IMR-90 (cell line): ENCODE results near the gene SLC38A6. TPM values are rescaled to one million over a fixed set of nuclear protein-coding genes. Genes with fewer than 3 reads are reported as not detected.

Source experiments
- ATAC-seq: fragments of 200-7000 bp; cut with Tn5 transposase; 2 replicates; pipeline ENCODE4 v1.9.1; 2020; ENCODE audit warnings: low read depth, mild to moderate bottlenecking, moderate library complexity
- BruUV-seq: library from RNA; stranded (reverse); fragments of 400-500 nt; replicated peaks from 2 replicates; lab custom pipeline; 2021; lab: Mats Ljungman, UMichigan
- CTCF ChIA-PET: fragments of 300-600 bp; formaldehyde crosslinking; extraction: SDS; loops from one replicate; lab custom pipeline; 2021; ENCODE audit warnings: antibody characterized with exemption; lab: Yijun Ruan, JAX
- POLR2A ChIA-PET: fragments of 300-600 bp; sonication (Branson Sonifier 250); formaldehyde crosslinking; loops from one replicate; lab custom pipeline; 2022; ENCODE audit warnings: antibody characterized with exemption; ENCODE audit not compliant: unreplicated experiment; lab: Charles Lee
- DNase-seq: peaks from one replicate; pipeline ENCODE4 v3.0.0; 2013
- H2AFZ ChIP-seq: replicated peaks from 2 replicates; pipeline ENCODE3; 2013; ENCODE audit warnings: low read length, mild to moderate bottlenecking; ENCODE audit not compliant: poor library complexity
- H2AK5ac ChIP-seq: 2 replicates; pipeline ENCODE4 v1.6.1; 2013; ENCODE audit warnings: low read depth, low read length, inconsistent platforms
- H2AK9ac ChIP-seq: replicated peaks from 2 replicates; pipeline ENCODE3; 2013; ENCODE audit warnings: mild to moderate bottlenecking, low read depth, low read length, moderate library complexity; ENCODE audit not compliant: poor library complexity
- H2BK120ac ChIP-seq: 2 replicates; pipeline ENCODE4 v1.6.1; 2013; ENCODE audit warnings: low read depth, low read length, inconsistent platforms
- H2BK15ac ChIP-seq: 3 replicates; pipeline ENCODE4 v1.6.1; 2013; ENCODE audit warnings: low read depth, low read length, inconsistent platforms
- H2BK20ac ChIP-seq: 2 replicates; pipeline ENCODE4 v1.6.1; 2013; ENCODE audit warnings: low read depth, mild to moderate bottlenecking, inconsistent platforms, low read length, moderate library complexity
- H2BK5ac ChIP-seq: 2 replicates; pipeline ENCODE4 v1.6.1; 2013; ENCODE audit warnings: mild to moderate bottlenecking, low read depth, low read length, inconsistent platforms; ENCODE audit not compliant: poor library complexity, severe bottlenecking
- H3K14ac ChIP-seq: replicated peaks from 2 replicates; pipeline ENCODE4 v1.6.1; 2013; ENCODE audit warnings: low read depth, low read length, inconsistent platforms
- H3K18ac ChIP-seq: 2 replicates; pipeline ENCODE4 v1.6.1; 2013; ENCODE audit warnings: low read depth, low read length, control low read depth
- H3K23ac ChIP-seq: 2 replicates; pipeline ENCODE4 v1.6.1; 2013; ENCODE audit warnings: low read depth, low read length, inconsistent platforms
- H3K27ac ChIP-seq: 2 replicates; pipeline ENCODE4 v1.5.1; 2013; ENCODE audit warnings: mild to moderate bottlenecking, control low read depth, low read length; ENCODE audit not compliant: insufficient read depth
- H3K27me3 ChIP-seq: 2 replicates; pipeline ENCODE4 v1.6.1; 2013; ENCODE audit warnings: low read length; ENCODE audit not compliant: control insufficient read depth, insufficient read depth
- H3K36me3 ChIP-seq: 2 replicates; pipeline ENCODE4 v1.6.1; 2013; ENCODE audit warnings: low read length, mixed read lengths; ENCODE audit not compliant: control insufficient read depth, insufficient read depth
- H3K4ac ChIP-seq: 2 replicates; pipeline ENCODE4 v1.6.1; 2013; ENCODE audit warnings: low read depth, low read length, inconsistent platforms
- H3K4me1 ChIP-seq: 2 replicates; pipeline ENCODE4 v1.6.1; 2013; ENCODE audit warnings: low read length, mixed read lengths; ENCODE audit not compliant: control insufficient read depth, insufficient read depth
- H3K4me2 ChIP-seq: 2 replicates; pipeline ENCODE4 v1.6.1; 2013; ENCODE audit warnings: low read depth, mild to moderate bottlenecking, control low read depth, low read length, moderate library complexity
- H3K4me3 ChIP-seq: 2 replicates; pipeline ENCODE4 v1.5.1; 2013; ENCODE audit warnings: low read depth, mild to moderate bottlenecking, control low read depth, low read length, moderate library complexity; ENCODE audit not compliant: insufficient read depth
- H3K56ac ChIP-seq: 2 replicates; pipeline ENCODE4 v1.6.1; 2013; ENCODE audit warnings: low read length, inconsistent platforms; ENCODE audit not compliant: insufficient read depth; ENCODE audit errors: extremely low read depth
- H3K79me1 ChIP-seq, 2 experiments: 2 replicates each; pipeline ENCODE4 v1.6.1; 2013; ENCODE audit warnings: low read length in 2 of 2, inconsistent platforms in 1 of 2, low read depth in 1 of 2
- H3K9ac ChIP-seq: 2 replicates; pipeline ENCODE4 v1.6.1; 2013; ENCODE audit warnings: low read depth, low read length, control low read depth
- H3K9me1 ChIP-seq: 2 replicates; pipeline ENCODE4 v1.6.1; 2013; ENCODE audit warnings: low read length, inconsistent platforms; ENCODE audit not compliant: insufficient read depth
- H3K9me3 ChIP-seq: 2 replicates; pipeline ENCODE4 v1.6.1; 2013; ENCODE audit warnings: low read length; ENCODE audit not compliant: control insufficient read depth, insufficient read depth
- H4K20me1 ChIP-seq: 2 replicates; pipeline ENCODE4 v1.6.1; 2013; ENCODE audit warnings: low read length, inconsistent platforms; ENCODE audit not compliant: insufficient read depth
- H4K5ac ChIP-seq: 2 replicates; pipeline ENCODE4 v1.6.1; 2013; ENCODE audit warnings: mild to moderate bottlenecking, low read depth, low read length, control low read depth
- H4K8ac ChIP-seq, 2 experiments: 2 replicates each; pipeline ENCODE4 v1.6.1; 2013; ENCODE audit warnings: low read depth in 2 of 2, low read length in 2 of 2, control low read depth in 1 of 2, inconsistent platforms in 1 of 2
- H4K91ac ChIP-seq: 2 replicates; pipeline ENCODE4 v1.6.1; 2013; ENCODE audit warnings: low read depth, low read length, inconsistent platforms; ENCODE audit not compliant: insufficient read depth
- CEBPB ChIP-seq: IDR thresholded peaks from 2 replicates; pipeline ENCODE4 v1.6.1; 2012; ENCODE audit warnings: low read depth, low read length, improper control_type of control experiment
- CHD1 ChIP-seq: IDR thresholded peaks from 2 replicates; pipeline ENCODE4 v1.6.1; 2012; ENCODE audit warnings: low read depth, low read length, improper control_type of control experiment
- dilution Hi-C: fragments of 300-500 bp; cut with HindIII; formaldehyde crosslinking; loops from one replicate; pipeline ENCODE4 v1.14.3; 2018; ENCODE audit warnings: low sequenced_read_pairs; ENCODE audit not compliant: unreplicated experiment
- in situ Hi-C: fragments of 300-500 bp; cut with MboI; formaldehyde crosslinking; loops from 3 replicates; pipeline ENCODE4 v1.14.3; 2019; ENCODE audit warnings: low sequenced_read_pairs, inconsistent platforms, mixed read lengths
- intact Hi-C: fragments of 100-400 bp; cut with micrococcal nuclease; formaldehyde crosslinking; loops from 2 replicates; pipeline ENCODE4 v1.10.0; 2022
- polyA plus RNA-seq, 3 experiments: library from polyadenylated mRNA; depleted of rRNA; stranded (reverse); fragments of >200 nt; gene quantifications; 2 replicates each; pipeline ENCODE4 v1.2.3, GENCODE V29; 2012; ENCODE audit warnings: low replicate concordance in 1 of 3
- total RNA-seq: library from RNA; depleted of rRNA; stranded (reverse); fragments of >200 nt; gene quantifications from 2 replicates; pipeline ENCODE4 v1.2.3, GENCODE V29; 2012
- TF ChIP-seq, protein P1 (sequence below): fragments of 150-350 bp; IDR thresholded peaks from 2 replicates; pipeline ENCODE4 v1.6.1; 2016; ENCODE audit warnings: low read depth, mild to moderate bottlenecking, low read length, moderate library complexity, borderline replicate concordance

Gene SLC38A6
- total and polyA plus RNA-seq, 2 of the 4 experiments (the other 2 are of a cell fraction): 15.5 to 18.3 TPM

DNA sequence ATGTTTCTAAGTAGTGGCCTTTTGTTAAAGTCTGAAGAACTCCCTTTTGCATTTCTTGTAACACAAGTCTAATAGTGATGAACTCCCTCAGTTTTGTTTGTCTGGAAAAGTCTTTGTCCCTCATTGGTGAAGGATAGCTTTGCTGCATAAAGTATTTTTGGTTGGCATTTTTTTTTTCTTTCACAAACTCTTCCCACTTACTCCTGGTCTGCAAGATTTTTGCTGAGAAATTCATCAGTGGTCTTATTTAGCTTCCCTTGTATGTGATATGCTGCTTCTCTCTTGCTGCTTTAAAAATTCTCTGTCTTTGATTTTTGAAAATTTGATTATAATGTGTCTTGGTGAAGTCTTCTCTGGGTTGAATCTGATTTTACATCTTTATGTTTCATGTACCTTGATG lies 22.9 kb upstream of the SLC38A6 start:
- BruUV-seq: no TSS peak
- no peak overlapping the region for H3K56ac ChIP-seq
- H2AK9ac ChIP-seq: no peak overlapping the region

More for the DNA sequence above, 22.9 kb upstream of the SLC38A6 start:
- Histone ChIP-seq H4K20me1 (no peaks in the 10 kb centered on the region), H3K4ac (no peak overlapping the region), H3K9me1 (no peaks in the 10 kb centered on the region), H3K9me3 (peaks cover 20% of the 10 kb centered on the region), H2AK5ac (no peak overlapping the region), H3K27me3 (no peaks in the 10 kb centered on the region), H3K27ac (no peak overlapping the region), H4K8ac (no peak overlapping the region), H2BK20ac (no peak overlapping the region), H3K4me2 (no peak overlapping the region), H3K9ac (no peak overlapping the region), H2BK120ac (no peak overlapping the region), H3K23ac (no peak overlapping the region), H3K36me3 (no peaks in the 10 kb centered on the region), H3K79me1 (peaks cover 13 to 28% of the 10 kb centered on the region in 2 experiments), H2BK5ac (no peak overlapping the region), H3K4me3 (no peak overlapping the region), H3K4me1 (no peaks in the 10 kb centered on the region), H4K91ac (no peak overlapping the region), H3K18ac (no peak overlapping the region), H4K5ac (no peak overlapping the region), H2AFZ (no peak overlapping the region), H2BK15ac (no peak overlapping the region), H3K14ac (no peak overlapping the region)
- POLR2A ChIA-PET: no interaction called here
- intact Hi-C loops: no loop called here
- TF ChIP-seq, protein P1, sequence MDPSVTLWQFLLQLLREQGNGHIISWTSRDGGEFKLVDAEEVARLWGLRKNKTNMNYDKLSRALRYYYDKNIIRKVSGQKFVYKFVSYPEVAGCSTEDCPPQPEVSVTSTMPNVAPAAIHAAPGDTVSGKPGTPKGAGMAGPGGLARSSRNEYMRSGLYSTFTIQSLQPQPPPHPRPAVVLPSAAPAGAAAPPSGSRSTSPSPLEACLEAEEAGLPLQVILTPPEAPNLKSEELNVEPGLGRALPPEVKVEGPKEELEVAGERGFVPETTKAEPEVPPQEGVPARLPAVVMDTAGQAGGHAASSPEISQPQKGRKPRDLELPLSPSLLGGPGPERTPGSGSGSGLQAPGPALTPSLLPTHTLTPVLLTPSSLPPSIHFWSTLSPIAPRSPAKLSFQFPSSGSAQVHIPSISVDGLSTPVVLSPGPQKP: no peak
- TF ChIP-seq CEBPB: no peak
- TF ChIP-seq CHD1: no peak
- DNase-seq (no peak), ATAC-seq (no peak)
- dilution Hi-C loops: no loop called here
- in situ Hi-C loops: no loop called here
- CTCF ChIA-PET: no interaction called here
